A549 (cell line): ENCODE results near the gene PNLIPRP1. TPM values are rescaled to one million over a fixed set of nuclear protein-coding genes. Genes with fewer than 3 reads are reported as not detected.
A peak's percentile ranks its signal among the peaks of the same experiment; 100 is the strongest.

Experiments used
- ATAC-seq, 2 experiments: fragments of 200-7000 bp in 1 of 2; fragments of >200 bp in 1 of 2; cut with Nextera tagmentation in 1 of 2; cut with Tn5 transposase in 1 of 2; 3 replicates each; pipeline versions ENCODE4 v1.8.0 to v1.9.1; 2018 to 2020; ENCODE audit warnings: mild to moderate bottlenecking in 1 of 2, moderate library complexity in 1 of 2
- CTCF ChIA-PET: fragments of 300-600 bp; sonication (Branson Sonifier 250); formaldehyde crosslinking; extraction: SDS; loops from one replicate; lab custom pipeline; 2021; ENCODE audit warnings: antibody characterized with exemption, inconsistent platforms; lab: Yijun Ruan, JAX
- POLR2A ChIA-PET: fragments of 350-600 bp; formaldehyde crosslinking; extraction: SDS; loops from one replicate; lab custom pipeline; 2021; ENCODE audit warnings: antibody characterized with exemption, inconsistent platforms; lab: Yijun Ruan, JAX
- DNase-seq, 2 experiments: peaks; one replicate each; pipeline versions ENCODE4 v3.0.0 to v3.0.0-alpha.2; 2011 to 2016; ENCODE audit warnings: low read depth in 1 of 2, low spot score in 1 of 2
- FAIRE-seq: peaks from 2 replicates; lab custom pipeline; 2011; peaks lifted over from hg19 to GRCh38; lab: Jason Lieb, UNC
- H3K27ac ChIP-seq, 2 experiments: fragments of >200 bp; sonication (Bioruptor Twin); formaldehyde crosslinking; 3 replicates each; pipeline ENCODE4 v1.5.1; 2016 to 2017
- H3K4me1 ChIP-seq: fragments of >200 bp; sonication (Bioruptor Twin); formaldehyde crosslinking; 3 replicates; pipeline ENCODE4 v1.6.1; 2016
- H3K4me2 ChIP-seq: fragments of >200 bp; sonication (Bioruptor Twin); formaldehyde crosslinking; 3 replicates; pipeline ENCODE4 v1.6.1; 2016
- H3K4me3 ChIP-seq: fragments of >200 bp; sonication (Bioruptor Twin); formaldehyde crosslinking; 3 replicates; pipeline ENCODE4 v1.5.1; 2016
- H3K9me3 ChIP-seq: fragments of >200 bp; sonication (Bioruptor Twin); formaldehyde crosslinking; 3 replicates; pipeline ENCODE4 v1.6.1; 2016
- ATOH8 ChIP-seq: fragments of 250-450 bp; sonication (Bioruptor Pico); IDR thresholded peaks from 2 replicates; pipeline ENCODE4 v1.5.0; 2020; ENCODE audit warnings: low read depth, mild to moderate bottlenecking, moderate library complexity
- CEBPB ChIP-seq, 2 experiments: fragments of >200 bp in 1 of 2; sonication (Bioruptor Twin) in 1 of 2; formaldehyde crosslinking in 1 of 2; IDR thresholded peaks; 2 replicates each; pipeline ENCODE4 v1.6.1; 2012 to 2016
- CHD2 ChIP-seq: fragments of 150-350 bp; IDR thresholded peaks from 2 replicates; pipeline ENCODE4 v1.6.1; 2014; ENCODE audit warnings: low read length; ENCODE audit not compliant: partially characterized antibody
- FOSB ChIP-seq: fragments of 250-450 bp; sonication (Bioruptor Pico); IDR thresholded peaks from 2 replicates; pipeline ENCODE4 v1.5.0; 2020; ENCODE audit warnings: mild to moderate bottlenecking, moderate library complexity
- HDAC2 ChIP-seq: fragments of 200-600 bp; sonication (generic); IDR thresholded peaks from 2 replicates; pipeline ENCODE4 v1.6.1; 2016
- HES2 ChIP-seq: fragments of >200 bp; sonication (Bioruptor Twin); formaldehyde crosslinking; IDR thresholded peaks from 2 replicates; pipeline ENCODE4 v1.6.1; 2016
- HEYL ChIP-seq: fragments of 250-450 bp; sonication (Bioruptor Pico); IDR thresholded peaks from 2 replicates; pipeline ENCODE4 v1.8.0; 2021; ENCODE audit warnings: mild to moderate bottlenecking, moderate library complexity
- HMGXB4 ChIP-seq: fragments of 250-450 bp; sonication (Bioruptor Pico); IDR thresholded peaks from 2 replicates; pipeline ENCODE4 v1.5.0; 2021; ENCODE audit warnings: mild to moderate bottlenecking, moderate library complexity, borderline replicate concordance
- HOXB5 ChIP-seq: fragments of 250-450 bp; sonication (Bioruptor Pico); IDR thresholded peaks from 2 replicates; pipeline ENCODE4 v1.5.0; 2020; ENCODE audit warnings: mild to moderate bottlenecking, moderate library complexity
- JUNB ChIP-seq: fragments of >200 bp; sonication (Bioruptor Twin); formaldehyde crosslinking; IDR thresholded peaks from 2 replicates; pipeline ENCODE4 v1.6.1; 2016
- KDM1A ChIP-seq: fragments of 200-600 bp; sonication (generic); IDR thresholded peaks from 2 replicates; pipeline ENCODE4 v1.6.1; 2016; ENCODE audit warnings: low read depth, mild to moderate bottlenecking
- KDM5A ChIP-seq: fragments of 200-600 bp; sonication (generic); IDR thresholded peaks from 2 replicates; pipeline ENCODE4 v1.6.1; 2016; ENCODE audit warnings: antibody characterized with exemption, mild to moderate bottlenecking
- MAFK ChIP-seq: fragments of 450-650 bp; IDR thresholded peaks from 2 replicates; pipeline ENCODE4 v1.6.1; 2014; ENCODE audit not compliant: partially characterized antibody
- MAZ ChIP-seq: fragments of 150-350 bp; IDR thresholded peaks from 2 replicates; pipeline ENCODE4 v1.6.1; 2014; ENCODE audit warnings: antibody characterized with exemption, low read depth, low read length, borderline replicate concordance
- NFE2L2 ChIP-seq: fragments of 150-350 bp; conservative IDR thresholded peaks from 2 replicates; pipeline ENCODE4 v1.6.1; 2014; ENCODE audit warnings: low read length
- NPAS2 ChIP-seq: fragments of 250-450 bp; sonication (Bioruptor Pico); IDR thresholded peaks from 2 replicates; pipeline ENCODE4 v1.8.0; 2022; ENCODE audit warnings: mild to moderate bottlenecking, moderate library complexity, borderline replicate concordance
- PBX3 ChIP-seq: IDR thresholded peaks from 2 replicates; pipeline ENCODE4 v1.6.1; 2012
- POLR2A ChIP-seq: IDR thresholded peaks from 2 replicates; pipeline ENCODE4 v1.6.1; 2012; ENCODE audit warnings: mild to moderate bottlenecking, low read length
- RARB ChIP-seq: fragments of 250-450 bp; sonication (Bioruptor Pico); IDR thresholded peaks from 2 replicates; pipeline ENCODE4 v1.8.0; 2021; ENCODE audit warnings: mild to moderate bottlenecking, moderate library complexity
- RFX5 ChIP-seq: fragments of 450-650 bp; IDR thresholded peaks from 2 replicates; pipeline ENCODE4 v1.7.1; 2014; ENCODE audit warnings: antibody characterized with exemption, mild to moderate bottlenecking, moderate library complexity
- SMC3 ChIP-seq: fragments of >200 bp; sonication (Bioruptor Twin); formaldehyde crosslinking; IDR thresholded peaks from 3 replicates; pipeline ENCODE4 v1.6.1; 2018; ENCODE audit warnings: inconsistent platforms
- SREBF2 ChIP-seq: fragments of 450-650 bp; IDR thresholded peaks from 2 replicates; pipeline ENCODE4 v1.6.1; 2014; ENCODE audit warnings: mild to moderate bottlenecking, moderate library complexity
- TFCP2L1 ChIP-seq: fragments of 250-450 bp; sonication (Bioruptor Pico); IDR thresholded peaks from 2 replicates; pipeline ENCODE4 v1.5.0; 2021; ENCODE audit warnings: mild to moderate bottlenecking
- TP53 ChIP-seq: fragments of 250-450 bp; sonication (Bioruptor Pico); IDR thresholded peaks from 2 replicates; pipeline ENCODE4 v1.5.0; 2021; ENCODE audit warnings: mild to moderate bottlenecking, moderate library complexity
- ZFP36 ChIP-seq: fragments of 450-650 bp; IDR thresholded peaks from 2 replicates; pipeline ENCODE4 v1.6.1; 2014; ENCODE audit warnings: borderline replicate concordance; ENCODE audit not compliant: partially characterized antibody
- ZNF302 ChIP-seq: fragments of 250-450 bp; sonication (Bioruptor Pico); IDR thresholded peaks from 2 replicates; pipeline ENCODE4 v1.9.0; 2021; ENCODE audit warnings: inconsistent platforms, mild to moderate bottlenecking, moderate library complexity
- ZSCAN20 ChIP-seq: fragments of 250-450 bp; sonication (Bioruptor Pico); IDR thresholded peaks from 2 replicates; pipeline ENCODE4 v1.8.0; 2022; ENCODE audit warnings: mild to moderate bottlenecking, moderate library complexity
- WGBS: methylation state at CpG from one replicate; pipeline ENCODE4 v1.1.6; 2017; ENCODE audit errors: missing lambda C conversion rate; 5-methylcytosine and 5-hydroxymethylcytosine counted together
- polyA plus RNA-seq, 4 experiments: library from polyadenylated mRNA; depleted of rRNA in 3 of 4; stranded (reverse); fragments of >200 nt; fragmentation: RNase III in 1 of 4; extraction: RNeasy Plus Mini Kit Qiagen cat#74134 plus additional on column Dnase treatment in 1 of 4; gene quantifications; 2 replicates in 3 of 4; 3 replicates in 1 of 4; pipeline ENCODE4 v1.2.3, GENCODE V29; 2011 to 2017

The PNLIPRP1 gene
- polyA plus RNA-seq, 2 of the 4 experiments (the other 2 are of a cell fraction): not detected

- TF ChIP-seq MAFK (peak; percentile 59), RFX5 (no peak), NFE2L2 (no peak)
- Histone ChIP-seq H3K27ac (no peak overlapping the region), H3K4me1 (no peaks in the 10 kb centered on the region), H3K9me3 (no peaks in the 10 kb centered on the region), H3K4me2 (no peak overlapping the region), H3K4me3 (no peak overlapping the region)
- 23% methylated on average over 1 of the region's 1 CpG for WGBS
- DNase-seq (no peak), ATAC-seq (no peak), FAIRE-seq (no peak)
- CTCF ChIA-PET: interaction anchor here (0.6 to 0.9 kb wide), 2 partner anchors 20 to 246 kb away, joined by 3 read pairs; no protein-coding TSS in a partner anchor
- POLR2A ChIA-PET: no interaction called here
Observed at GRCh38 chr10:116545122-116545521, 45.6 kb upstream of the PNLIPRP1 start.

- no peak within 1 kb of the TSS for H3K4me3 ChIP-seq
- no peak for ATAC-seq
- H3K4me1 ChIP-seq: no peaks in the 10 kb centered on the region
- DNase-seq: no peak
- no peak within 1 kb of the TSS for H3K27ac ChIP-seq
- no peaks in the 10 kb centered on the region for H3K9me3 ChIP-seq
- H3K4me2 ChIP-seq: no peak within 1 kb of the TSS
- TF ChIP-seq SMC3 (no peak), CHD2 (no peak), HES2 (no peak), TFCP2L1 (CRISPR knock-in tag) (no peak), HEYL (CRISPR knock-in tag) (no peak), FOSB (CRISPR knock-in tag) (no peak), JUNB (no peak), MAZ (no peak), SREBF2 (no peak), TP53 (CRISPR knock-in tag) (no peak), ZSCAN20 (CRISPR knock-in tag) (no peak), PBX3 (no peak), ATOH8 (CRISPR knock-in tag) (no peak), ZFP36 (no peak), HDAC2 (no peak), HMGXB4 (no peak), CEBPB (IDR thresholded peaks at IDR 0.05) (no peak), MAFK (no peak)
- no peak for FAIRE-seq
- WGBS: 45% methylated on average over 8 of the region's 8 CpGs
- ChIA-PET POLR2A (no interaction called here), CTCF (interaction anchor here (0.9 kb wide), 1 partner anchor 20 kb away, joined by 3 read pairs; no protein-coding TSS in a partner anchor)
Observed at GRCh38 chr10:116545756-116546155, 45.0 kb upstream of the PNLIPRP1 start, which contains the start of gene PNLIP. Gene PNLIP, plus strand, starts transcription at chr10:116545931. Its CDS starts 162 bp downstream, at chr10:116546093.

- Histone ChIP-seq H3K4me2 (no peak overlapping the region), H3K4me1 (no peaks in the 10 kb centered on the region), H3K27ac (no peak overlapping the region)
- TF ChIP-seq POLR2A (no peak), KDM5A (no peak), RARB (CRISPR knock-in tag) (no peak), KDM1A (no peak), TFCP2L1 (CRISPR knock-in tag) (no peak), HES2 (no peak), FOSB (CRISPR knock-in tag) (no peak), HOXB5 (CRISPR knock-in tag) (no peak), CHD2 (no peak), HEYL (CRISPR knock-in tag) (no peak), PBX3 (no peak), NPAS2 (CRISPR knock-in tag) (no peak), ZNF302 (CRISPR knock-in tag) (no peak)
- TF ChIP-seq, all 56 proteins: peak for 0
- FAIRE-seq (no peak), DNase-seq (no peak), ATAC-seq (no peak)
- 25% methylated on average over 5 of the region's 5 CpGs for WGBS
- H3K9me3 ChIP-seq: no peaks in the 10 kb centered on the region
- H3K4me3 ChIP-seq: no peak overlapping the region
- ChIA-PET CTCF (no interaction called here), POLR2A (no interaction called here)
Observed at GRCh38 chr10:116548301-116548700, 42.5 kb upstream of the PNLIPRP1 start.
